Thyroid gland (tissue), 4 donors: Measurements from ENCODE around the gene PRPF19.

Source experiments
- CTCF ChIP-seq, 6 experiments: fragments of 200-600 bp in 3 of 6; fragments of 450-650 bp in 3 of 6; sonication (generic) in 3 of 6; IDR thresholded peaks; one replicate each; pipeline ENCODE4 v1.5.1; 2016 to 2019; ENCODE audit warnings: antibody characterized with exemption in 6 of 6, mild to moderate bottlenecking in 2 of 6, inconsistent platforms in 1 of 6, moderate library complexity in 1 of 6
- POLR2A ChIP-seq, 2 donors: fragments of 450-650 bp; IDR thresholded peaks; one replicate each; pipeline ENCODE4 v1.6.1; 2017; ENCODE audit warnings: antibody characterized with exemption in 2 of 2, mild to moderate bottlenecking in 2 of 2, moderate library complexity in 1 of 2

- TF ChIP-seq CTCF (IDR thresholded peaks at IDR 0.05) (no peak), POLR2A (IDR thresholded peaks at IDR 0.05) (no peak)
These were observed 45.4 kb downstream of the PRPF19 start for GRCh38 chr11:60860943-60861342.
